ENCODE results near the gene ACVR1B. TPM values are rescaled to one million over a fixed set of nuclear protein-coding genes. Genes with fewer than 3 reads are reported as not detected.

Gene ACVR1B
- total RNA-seq, 2 donors from 2014 or later: 20.0 to 22.4 TPM

- peak; percentile 93 for DNase-seq (ENCODE audit: low spot score)
- intact Hi-C loops (cut with DNase I): no loop called here
These were observed 58.7 kb downstream of the ACVR1B start for GRCh38 chr12:52010152-52010622.

- intact Hi-C loops (cut with DNase I): no loop called here
- no peak for DNase-seq (ENCODE audit: low spot score)
These were observed 59.4 kb downstream of the ACVR1B start for GRCh38 chr12:52010692-52011601.

DNA sequence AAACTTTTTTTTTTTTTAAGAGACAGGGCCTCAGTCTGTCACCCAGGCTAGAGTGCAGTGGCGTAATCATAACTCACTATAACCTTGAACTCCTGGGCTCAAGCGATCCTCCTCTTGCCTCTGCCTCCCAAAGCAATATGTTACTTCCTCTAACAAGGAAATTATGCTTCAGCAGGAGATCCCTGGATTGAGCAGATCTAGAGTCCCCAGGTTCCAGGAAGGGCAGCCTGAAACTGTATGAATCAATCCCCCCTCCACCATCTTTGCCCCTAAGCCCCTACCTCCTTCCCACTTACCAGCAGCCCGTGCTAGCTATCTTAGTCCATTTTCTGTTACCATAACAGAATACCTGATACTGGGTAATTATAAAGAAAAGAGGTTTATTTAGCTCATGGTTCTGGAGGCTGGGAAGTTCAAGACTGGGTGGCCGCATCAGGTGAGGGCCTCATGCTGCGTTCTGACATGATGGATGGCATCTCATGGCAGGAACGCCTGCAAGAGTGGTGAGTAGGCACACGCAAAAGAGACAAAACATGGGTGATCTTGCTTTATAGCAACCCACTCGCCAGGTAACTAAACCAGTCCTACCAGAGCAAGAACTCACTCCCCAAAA lies 60.2 kb downstream of the ACVR1B start:
- intact Hi-C loops (cut with DNase I): no loop called here
- DNase-seq (ENCODE audit: low spot score): no peak

DNA sequence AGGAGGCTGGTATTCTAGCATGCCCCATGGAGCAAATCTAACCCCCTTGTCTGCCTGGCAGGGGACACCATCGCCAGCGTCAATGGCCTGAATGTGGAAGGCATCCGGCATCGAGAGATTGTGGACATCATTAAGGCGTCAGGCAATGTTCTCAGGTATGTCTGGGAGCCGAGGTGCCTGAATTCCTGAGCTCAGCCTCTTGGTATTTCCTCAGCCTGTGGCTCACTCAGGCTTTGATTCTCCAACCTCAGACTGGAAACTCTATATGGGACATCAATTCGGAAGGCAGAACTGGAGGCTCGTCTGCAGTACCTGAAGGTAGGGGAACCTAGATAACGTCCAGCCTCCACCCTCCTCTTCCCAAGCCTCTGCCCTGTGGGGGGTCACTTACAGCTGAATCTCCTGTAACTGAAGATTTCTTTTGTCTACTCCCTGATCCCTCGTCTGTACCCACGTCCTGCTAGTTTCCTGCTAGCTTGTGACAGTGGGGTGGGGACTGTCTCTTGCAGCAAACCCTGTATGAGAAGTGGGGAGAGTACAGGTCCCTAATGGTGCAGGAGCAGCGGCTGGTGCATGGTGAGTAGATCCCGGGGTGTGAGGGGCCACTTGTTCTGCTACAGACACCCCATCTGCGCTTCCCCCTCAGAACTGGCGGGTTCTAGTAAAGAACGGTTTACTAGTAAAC lies 62.3 kb downstream of the ACVR1B start:
- DNase-seq (ENCODE audit: low spot score): no peak
- intact Hi-C loops (cut with DNase I): no loop called here

DNA sequence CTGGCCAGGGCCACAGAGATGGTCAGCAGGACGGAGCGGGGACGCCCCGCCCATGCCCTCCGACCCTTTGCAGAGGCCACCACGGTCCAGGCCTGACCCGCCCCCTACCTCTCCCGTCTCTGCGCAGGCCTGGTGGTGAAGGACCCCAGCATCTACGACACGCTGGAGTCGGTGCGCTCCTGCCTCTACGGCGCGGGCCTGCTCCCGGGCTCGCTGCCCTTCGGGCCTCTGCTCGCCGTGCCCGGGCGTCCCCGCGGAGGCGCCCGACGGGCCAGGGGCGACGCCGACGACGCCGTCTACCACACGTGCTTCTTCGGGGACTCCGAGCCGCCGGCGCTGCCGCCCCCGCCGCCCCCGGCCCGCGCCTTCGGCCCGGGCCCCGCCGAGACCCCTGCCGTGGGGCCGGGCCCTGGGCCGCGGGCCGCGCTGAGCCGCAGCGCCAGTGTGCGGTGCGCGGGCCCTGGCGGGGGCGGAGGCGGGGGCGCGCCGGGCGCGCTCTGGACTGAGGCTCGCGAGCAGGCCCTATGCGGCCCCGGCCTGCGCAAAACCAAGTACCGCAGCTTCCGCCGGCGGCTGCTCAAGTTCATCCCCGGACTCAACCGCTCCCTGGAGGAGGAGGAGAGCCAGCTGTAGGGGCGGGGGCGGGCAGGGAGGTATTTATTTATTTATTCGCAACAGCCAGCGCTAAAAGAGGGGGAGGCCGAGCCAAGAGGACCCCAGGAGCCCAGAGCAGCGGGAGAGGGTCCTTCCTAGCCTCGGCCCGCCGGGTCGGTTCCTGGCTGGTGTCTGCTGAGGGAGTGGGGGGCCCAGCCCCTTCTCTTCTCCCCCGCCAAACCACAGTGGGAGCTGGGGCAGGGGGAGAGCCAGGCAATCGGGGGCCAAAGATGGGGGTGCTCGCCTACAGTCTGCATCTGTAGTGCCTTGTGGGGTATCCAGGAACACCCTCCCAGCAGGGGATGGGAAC lies 63.4 kb downstream of the ACVR1B start:
- intact Hi-C loops (cut with DNase I): no loop called here
- DNase-seq (ENCODE audit: low spot score): no peak

- DNase-seq (ENCODE audit: low spot score): peak; percentile 82
- intact Hi-C loops (cut with DNase I): no loop called here
These were observed 64.1 kb downstream of the ACVR1B start for GRCh38 chr12:52015532-52016041.

DNA sequence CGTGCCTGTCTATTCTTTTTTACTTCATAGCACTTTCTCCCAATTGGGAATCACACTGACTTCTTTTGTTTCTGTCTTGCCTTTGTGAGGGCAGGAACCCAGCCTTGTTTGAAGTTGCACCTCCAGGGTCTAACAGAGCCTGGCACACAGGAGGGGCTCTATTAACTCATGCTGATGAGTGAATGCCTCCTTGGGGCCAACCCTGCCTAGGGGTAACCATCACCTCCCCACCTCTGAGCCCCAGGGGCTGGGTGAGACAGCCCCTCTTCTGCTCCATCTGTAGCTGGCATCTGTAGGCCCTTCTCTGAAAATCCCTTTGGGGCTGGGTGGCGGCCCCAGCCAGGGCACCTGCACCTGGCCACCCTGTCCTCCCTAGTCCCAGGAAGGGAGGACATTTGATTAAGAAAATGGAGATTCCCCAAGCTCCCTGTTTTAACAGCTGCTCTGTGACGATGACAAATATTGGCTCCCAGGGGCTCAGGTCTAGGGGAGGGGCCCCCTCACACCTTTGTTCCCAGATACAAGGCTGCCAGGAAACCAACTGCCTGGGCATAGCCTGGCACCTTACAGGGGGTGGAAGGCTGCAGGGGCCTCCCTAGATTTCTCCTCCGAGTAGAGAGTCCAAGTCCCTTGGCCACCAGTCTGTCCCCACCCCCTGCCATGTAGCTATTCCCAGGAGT lies 67.1 kb downstream of the ACVR1B start:
- intact Hi-C loops (cut with DNase I): no loop called here
- no peak for DNase-seq (ENCODE audit: low spot score)

DNA sequence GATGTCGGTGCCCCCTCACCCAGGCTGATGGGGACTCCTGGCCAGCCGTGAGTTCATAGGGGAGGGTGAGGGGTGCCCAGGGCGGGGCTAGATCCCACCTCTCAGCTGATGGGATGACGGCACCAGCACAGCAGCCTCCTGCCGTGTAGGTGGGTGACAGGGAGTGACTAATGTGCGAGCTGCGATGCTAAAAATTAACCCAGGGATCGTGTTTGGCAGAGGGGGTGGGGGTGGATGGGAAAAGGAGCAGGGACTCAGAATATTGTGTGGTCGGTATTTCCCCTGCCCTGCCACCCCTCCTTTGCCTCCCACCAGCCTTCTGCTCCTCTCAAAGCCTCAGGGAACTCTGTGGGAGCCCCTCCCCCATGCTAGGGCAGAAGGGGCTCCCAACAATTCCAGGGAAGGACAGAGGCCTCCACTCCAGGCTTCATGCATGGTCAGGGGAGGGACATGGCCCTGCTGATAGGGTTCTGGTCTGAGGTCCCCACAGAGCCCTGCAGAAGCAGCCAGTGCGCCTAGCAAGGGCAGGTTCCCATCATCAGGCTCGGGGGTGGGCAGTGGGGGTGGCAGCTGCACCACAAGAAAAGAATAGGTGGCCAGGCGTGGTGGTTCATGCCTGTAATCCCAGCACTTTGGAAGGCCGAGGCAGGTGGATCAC lies 67.7 kb downstream of the ACVR1B start:
- intact Hi-C loops (cut with DNase I): no loop called here
- DNase-seq (ENCODE audit: low spot score): no peak

DNA sequence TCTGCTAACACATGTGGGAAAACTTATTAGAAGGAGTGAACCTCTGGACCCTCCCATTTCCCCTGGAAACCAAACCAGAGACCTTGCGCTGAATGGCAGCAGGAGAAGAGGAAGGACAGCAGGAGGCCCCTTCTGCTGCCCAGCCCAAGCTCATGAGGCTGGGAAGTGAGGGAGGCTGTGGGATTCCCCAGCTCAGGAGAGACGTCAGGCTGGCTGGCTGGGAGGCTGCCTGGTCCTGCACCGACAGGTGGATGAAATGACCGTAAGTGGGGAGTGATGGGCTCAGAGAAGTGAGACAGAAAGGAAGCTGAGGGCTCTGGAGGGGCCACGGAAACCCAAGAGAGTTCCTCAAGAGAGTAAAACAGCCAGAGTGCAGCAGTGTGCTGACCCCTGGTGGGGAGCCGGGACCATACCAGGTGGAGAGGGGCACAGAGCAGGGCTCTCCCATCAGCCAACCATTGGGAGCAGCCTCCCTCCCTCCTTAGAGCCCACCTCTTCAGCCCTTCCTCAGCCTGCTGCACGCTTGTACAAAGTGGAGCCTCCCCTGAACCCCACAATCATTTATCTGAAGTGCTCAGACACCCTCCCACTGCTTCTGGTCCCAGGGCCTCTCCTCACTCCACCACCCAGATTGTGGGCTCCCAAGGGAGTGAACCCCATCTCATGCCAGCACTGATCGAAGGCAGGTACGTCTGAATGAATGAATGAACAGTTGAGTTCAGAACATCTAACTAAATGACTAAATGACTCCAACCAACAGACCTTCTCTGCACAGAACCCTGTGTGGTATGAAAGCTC lies 69.2 kb downstream of the ACVR1B start:
- peak; percentile 88 for DNase-seq (ENCODE audit: low spot score)
- intact Hi-C loops (cut with DNase I): no loop called here

GRCh38 chr12:52022841-52023181 lies 71.3 kb downstream of the ACVR1B start:
- intact Hi-C loops (cut with DNase I): no loop called here
- DNase-seq (ENCODE audit: low spot score): peak; percentile 81

DNA sequence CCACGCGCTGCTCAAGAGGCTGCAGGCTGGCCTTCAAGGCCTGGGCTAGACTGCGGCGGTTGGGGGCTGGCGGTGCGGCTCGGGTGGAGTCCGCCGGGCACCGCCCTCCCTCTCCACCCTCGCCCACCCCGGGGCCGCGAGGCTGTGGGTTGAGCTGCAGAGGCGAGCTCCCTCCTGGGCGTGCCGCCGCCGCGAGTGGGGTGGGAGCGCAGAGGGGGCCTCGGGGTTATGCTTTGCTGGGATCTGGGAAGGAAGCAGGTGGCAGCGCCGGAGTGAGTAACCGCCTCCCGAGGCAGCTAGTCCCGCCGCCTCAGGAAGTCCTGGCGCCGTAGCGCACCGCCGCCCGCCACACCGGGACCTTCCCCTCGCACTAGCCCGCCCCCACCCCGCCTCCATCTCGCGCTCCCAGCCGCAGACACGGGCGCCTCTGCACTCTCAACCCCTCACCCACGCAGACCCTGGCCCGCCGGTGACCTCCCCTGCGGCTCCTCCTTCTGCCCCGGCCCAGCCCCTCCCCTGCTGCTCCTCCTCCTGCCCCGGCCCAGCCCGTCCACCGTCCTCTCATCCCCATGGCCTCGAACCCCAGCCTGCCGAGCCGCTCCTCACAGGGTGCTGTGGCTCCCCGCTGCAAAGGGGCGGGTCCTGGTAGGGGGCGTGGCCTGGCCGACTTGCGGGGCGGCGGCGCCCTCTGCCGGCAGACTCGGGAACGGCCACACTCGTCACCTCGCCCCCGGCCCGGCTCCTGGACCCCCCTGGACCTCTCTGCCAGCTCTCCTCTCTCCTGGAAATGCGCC lies 71.9 kb downstream of the ACVR1B start:
- peak; percentile 97 for DNase-seq (ENCODE audit: low spot score)
- intact Hi-C loops (cut with DNase I): no loop called here

- no peak for DNase-seq (ENCODE audit: low spot score)
- intact Hi-C loops (cut with DNase I): loop anchor here in 1 of 2 donors (2.0 kb wide), 2 partner anchors 19 to 59 kb away; no protein-coding TSS in a partner anchor
These were observed 72.6 kb downstream of the ACVR1B start for GRCh38 chr12:52023976-52024688.

DNA sequence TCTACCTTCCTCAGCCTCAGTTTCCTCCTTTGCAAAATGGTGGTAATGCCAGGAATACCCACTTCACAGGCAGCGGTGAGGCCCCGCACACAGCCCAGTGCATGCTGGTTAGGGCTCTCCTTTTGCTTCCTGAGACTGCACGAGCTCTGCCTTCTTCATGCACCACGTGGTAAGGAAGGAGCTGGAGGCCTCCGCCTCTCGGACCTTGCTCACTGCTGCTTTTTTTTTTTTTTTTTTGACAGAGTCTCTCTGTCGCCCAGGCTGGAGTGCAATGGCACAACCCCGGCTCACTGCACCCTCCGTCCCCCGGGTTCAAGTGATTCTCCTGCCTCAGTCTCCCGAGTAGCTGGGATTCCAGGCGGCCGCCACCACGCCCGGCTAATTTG lies 73.3 kb downstream of the ACVR1B start:
- no peak for DNase-seq (ENCODE audit: low spot score)
- intact Hi-C loops (cut with DNase I): loop anchor here (2.0 to 5.0 kb wide), 3 partner anchors 20 to 58 kb away; no protein-coding TSS in a partner anchor

DNA sequence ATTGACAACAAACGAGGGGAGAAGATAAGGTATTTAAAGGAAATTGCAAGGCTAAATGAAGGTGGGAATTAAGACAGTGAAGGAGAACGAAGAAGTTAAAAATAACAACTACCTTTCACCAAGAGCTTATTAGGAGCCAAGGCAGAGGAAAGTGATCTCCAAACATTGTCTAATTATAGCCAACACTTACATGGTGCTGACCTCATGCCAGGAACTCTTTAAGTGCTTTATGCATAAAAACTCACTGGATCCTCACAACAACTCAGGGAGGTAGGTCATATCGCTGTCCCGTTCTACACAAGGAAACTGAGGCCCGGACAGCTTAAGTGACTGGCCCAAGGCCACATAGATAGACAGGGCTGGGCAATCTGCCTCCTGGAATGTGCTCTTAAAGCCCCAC lies 74.8 kb downstream of the ACVR1B start:
- DNase-seq (ENCODE audit: low spot score): no peak
- intact Hi-C loops (cut with DNase I): loop anchor here in 1 of 2 donors (5.0 kb wide), 1 partner anchor 56 kb away; no protein-coding TSS in a partner anchor

DNA sequence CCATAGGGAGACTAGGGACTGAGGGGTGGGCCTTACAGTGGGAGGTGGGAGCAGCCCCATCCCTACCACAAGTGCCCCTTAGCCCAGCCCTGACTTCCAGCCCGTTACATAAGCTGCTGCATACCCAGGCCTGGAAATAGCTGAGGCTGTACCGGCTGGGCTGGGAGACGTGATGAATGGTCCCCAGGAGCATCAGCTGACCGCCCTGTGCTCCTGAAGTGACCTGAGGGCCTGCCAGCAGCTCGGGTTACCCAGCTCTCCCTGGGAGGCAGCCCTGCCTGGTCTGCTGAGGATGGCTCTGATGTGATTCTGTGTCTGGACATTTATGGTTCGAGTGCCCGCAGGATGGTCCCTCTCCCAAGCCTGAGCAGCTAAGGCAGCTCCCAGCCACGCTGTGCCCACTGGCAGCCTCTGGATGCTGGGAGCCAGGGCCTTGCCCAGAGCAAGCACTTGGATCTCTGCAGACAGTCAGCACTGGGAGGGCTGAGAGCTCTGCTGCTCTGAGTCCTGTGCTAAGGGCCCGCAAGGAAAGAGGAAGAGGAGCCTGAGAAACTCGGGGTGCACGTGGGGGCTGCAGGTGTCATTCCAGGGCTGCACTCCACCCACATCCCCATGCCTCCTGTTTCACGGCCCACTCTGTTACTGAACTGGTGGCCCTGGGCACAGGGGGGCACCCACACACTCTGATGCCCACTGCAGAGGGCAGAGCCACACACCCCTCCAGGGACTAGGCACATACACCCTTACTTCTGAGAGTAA lies 75.8 kb downstream of the ACVR1B start:
- DNase-seq (ENCODE audit: low spot score): no peak
- intact Hi-C loops (cut with DNase I): loop anchor here in 1 of 2 donors (5.0 kb wide), 1 partner anchor 55 kb away; no protein-coding TSS in a partner anchor
